IgD-negative memory B cell (primary cell): Measurements from ENCODE around the gene GAPVD1. TPM values are rescaled to one million over a fixed set of nuclear protein-coding genes. Genes with fewer than 3 reads are reported as not detected.

Source experiments
- H3K27ac Mint-ChIP-seq, 3 donors: one replicate each; pipeline ENCODE4 v1.8.0; 2020 to 2022; ENCODE audit warnings: mild to moderate bottlenecking in 3 of 3, mixed read lengths in 3 of 3, moderate library complexity in 1 of 3
- H3K27me3 Mint-ChIP-seq: one replicate; pipeline ENCODE4 v1.8.0; 2021; ENCODE audit warnings: mixed read lengths
- H3K36me3 Mint-ChIP-seq: one replicate; pipeline ENCODE4 v1.8.0; 2020; ENCODE audit warnings: mild to moderate bottlenecking, mixed read lengths
- H3K4me1 Mint-ChIP-seq, 3 donors: one replicate each; pipeline ENCODE4 v1.8.0; 2020 to 2022; ENCODE audit warnings: mixed read lengths in 3 of 3, mild to moderate bottlenecking in 1 of 3
- H3K4me3 Mint-ChIP-seq, 4 donors: one replicate each; pipeline ENCODE4 v1.8.0; 2020 to 2022; ENCODE audit warnings: mild to moderate bottlenecking in 4 of 4, mixed read lengths in 4 of 4, moderate library complexity in 3 of 4
- H3K9me3 Mint-ChIP-seq, 3 donors: one replicate each; pipeline ENCODE4 v1.8.0; 2020 to 2021; ENCODE audit warnings: mixed read lengths in 3 of 3, mild to moderate bottlenecking in 1 of 3
- polyA plus RNA-seq: library from polyadenylated mRNA; unstranded; fragments of 300-500 nt; fragmentation: Illumina TruSeq; gene quantifications from one replicate; pipeline ENCODE4 v1.2.3, GENCODE V29; 2021

The GAPVD1 gene
- polyA plus RNA-seq, 1 donor from 2014 or later: 33.7 TPM

GRCh38 chr9:125361837-125362531 lies 100.4 kb downstream of the GAPVD1 start:
- H3K4me1 Mint-ChIP-seq: no peaks in the 10 kb centered on the region
- H3K36me3 Mint-ChIP-seq: no peaks in the 10 kb centered on the region

GRCh38 chr9:125366676-125367075 lies 105.0 kb downstream of the GAPVD1 start:
- Mint-ChIP-seq H3K36me3 (no peaks in the 10 kb centered on the region), H3K4me3 (no peak overlapping the region), H3K27ac (no peak overlapping the region), H3K4me1 (no peaks in the 10 kb centered on the region), H3K27me3 (no peaks in the 10 kb centered on the region), H3K9me3 (no peaks in the 10 kb centered on the region)

More at GRCh38 chr9:125361837-125362531, 100.4 kb downstream of the GAPVD1 start:
- no peaks in the 10 kb centered on the region for H3K9me3 Mint-ChIP-seq
- H3K27me3 Mint-ChIP-seq: no peaks in the 10 kb centered on the region
- H3K27ac Mint-ChIP-seq: peak overlapping the region in 2 of 3 donors; percentile 51 to 53
- H3K4me3 Mint-ChIP-seq: no peak overlapping the region

- Mint-ChIP-seq H3K4me1 (peaks cover 0 to 4% (median 3%) of the 10 kb centered on the region in 3 donors), H3K9me3 (no peaks in the 10 kb centered on the region), H3K27me3 (peaks cover 3% of the 10 kb centered on the region), H3K36me3 (peaks cover 2% of the 10 kb centered on the region), H3K27ac (peak overlapping the region in 1 of 3 donors; percentile 76), H3K4me3 (no peak overlapping the region)
Measured at GRCh38 chr9:125370786-125371185, 109.2 kb downstream of the GAPVD1 start.

- Mint-ChIP-seq H3K27ac (no peak overlapping the region), H3K4me3 (no peak overlapping the region), H3K4me1 (peaks cover 0 to 4% (median 3%) of the 10 kb centered on the region in 3 donors), H3K36me3 (peaks cover 2% of the 10 kb centered on the region), H3K27me3 (peaks cover 3% of the 10 kb centered on the region), H3K9me3 (no peaks in the 10 kb centered on the region)
Measured at GRCh38 chr9:125372441-125373226, 111.0 kb downstream of the GAPVD1 start.

GRCh38 chr9:125374443-125375309 lies 113.0 kb downstream of the GAPVD1 start:
- Mint-ChIP-seq H3K4me3 (peak overlapping the region in 3 of 4 donors; percentile 46 to 87 (median 77)), H3K27ac (no peak overlapping the region)

GRCh38 chr9:125375820-125376219 lies 114.2 kb downstream of the GAPVD1 start:
- Mint-ChIP-seq H3K4me3 (no peak overlapping the region), H3K4me1 (peaks cover 0 to 4% (median 3%) of the 10 kb centered on the region in 3 donors), H3K36me3 (peaks cover 2% of the 10 kb centered on the region), H3K9me3 (no peaks in the 10 kb centered on the region), H3K27me3 (peaks cover 3% of the 10 kb centered on the region), H3K27ac (no peak overlapping the region)

More at GRCh38 chr9:125374443-125375309, 113.0 kb downstream of the GAPVD1 start:
- Mint-ChIP-seq H3K4me1 (peaks cover 0 to 4% (median 3%) of the 10 kb centered on the region in 3 donors), H3K9me3 (no peaks in the 10 kb centered on the region), H3K27me3 (peaks cover 3% of the 10 kb centered on the region), H3K36me3 (peaks cover 2% of the 10 kb centered on the region)

GRCh38 chr9:125376261-125377226 lies 114.9 kb downstream of the GAPVD1 start:
- Mint-ChIP-seq H3K4me3 (no peak overlapping the region), H3K36me3 (peaks cover 2% of the 10 kb centered on the region), H3K27me3 (peaks cover 3% of the 10 kb centered on the region), H3K4me1 (peaks cover 0 to 4% (median 3%) of the 10 kb centered on the region in 3 donors), H3K27ac (peak overlapping the region in 1 of 3 donors; percentile 39), H3K9me3 (no peaks in the 10 kb centered on the region)

GRCh38 chr9:125377584-125378250 lies 116.1 kb downstream of the GAPVD1 start:
- Mint-ChIP-seq H3K36me3 (peaks cover 2% of the 10 kb centered on the region), H3K27me3 (peaks cover 3% of the 10 kb centered on the region), H3K4me1 (peaks cover 0 to 4% (median 3%) of the 10 kb centered on the region in 3 donors), H3K27ac (no peak overlapping the region), H3K4me3 (no peak overlapping the region), H3K9me3 (no peaks in the 10 kb centered on the region)

- H3K4me1 Mint-ChIP-seq: peaks cover 0 to 4% (median 3%) of the 10 kb centered on the region in 3 donors
- H3K27me3 Mint-ChIP-seq: peaks cover 3% of the 10 kb centered on the region
- peaks cover 2% of the 10 kb centered on the region for H3K36me3 Mint-ChIP-seq
- H3K9me3 Mint-ChIP-seq: no peaks in the 10 kb centered on the region
- no peak overlapping the region for H3K4me3 Mint-ChIP-seq
- no peak overlapping the region for H3K27ac Mint-ChIP-seq
Measured at GRCh38 chr9:125378778-125379177, 117.2 kb downstream of the GAPVD1 start.

GRCh38 chr9:125379208-125379607 lies 117.6 kb downstream of the GAPVD1 start:
- Mint-ChIP-seq H3K4me3 (no peak overlapping the region), H3K27ac (no peak overlapping the region), H3K36me3 (peaks cover 2% of the 10 kb centered on the region), H3K27me3 (peaks cover 3% of the 10 kb centered on the region), H3K4me1 (peaks cover 0 to 4% (median 3%) of the 10 kb centered on the region in 3 donors), H3K9me3 (no peaks in the 10 kb centered on the region)

- Mint-ChIP-seq H3K4me1 (no peaks in the 10 kb centered on the region), H3K36me3 (no peaks in the 10 kb centered on the region), H3K9me3 (no peaks in the 10 kb centered on the region), H3K27me3 (no peaks in the 10 kb centered on the region), H3K27ac (no peak overlapping the region), H3K4me3 (no peak overlapping the region)
Measured at GRCh38 chr9:125380406-125380805, 118.8 kb downstream of the GAPVD1 start.

GRCh38 chr9:125387861-125388524 lies 126.4 kb downstream of the GAPVD1 start:
- Mint-ChIP-seq H3K27me3 (no peaks in the 10 kb centered on the region), H3K27ac (no peak overlapping the region), H3K9me3 (no peaks in the 10 kb centered on the region), H3K4me1 (no peaks in the 10 kb centered on the region), H3K36me3 (no peaks in the 10 kb centered on the region), H3K4me3 (no peak overlapping the region)

- H3K4me3 Mint-ChIP-seq: no peak overlapping the region
- no peaks in the 10 kb centered on the region for H3K4me1 Mint-ChIP-seq
- no peak overlapping the region for H3K27ac Mint-ChIP-seq
- H3K36me3 Mint-ChIP-seq: no peaks in the 10 kb centered on the region
- no peaks in the 10 kb centered on the region for H3K27me3 Mint-ChIP-seq
- no peaks in the 10 kb centered on the region for H3K9me3 Mint-ChIP-seq
Measured at GRCh38 chr9:125388978-125389377, 127.4 kb downstream of the GAPVD1 start.
